Muscle of leg (tissue), 11 donors: ENCODE measurements around the gene SLC12A8. TPM values are rescaled to one million over a fixed set of nuclear protein-coding genes. Genes with fewer than 3 reads are reported as not detected.

Experiments used
- DNase-seq: peaks from one replicate; pipeline ENCODE4 v3.0.0; 2013
- H3K27ac ChIP-seq: one replicate; pipeline ENCODE4 v1.5.1; 2013; ENCODE audit warnings: mild to moderate bottlenecking, low read length, control low read depth
- H3K27me3 ChIP-seq: one replicate; pipeline ENCODE4 v1.6.1; 2013; ENCODE audit warnings: low read length; ENCODE audit not compliant: control insufficient read depth, insufficient read depth
- H3K36me3 ChIP-seq: one replicate; pipeline ENCODE4 v1.6.1; 2013; ENCODE audit warnings: low read length; ENCODE audit not compliant: control insufficient read depth, insufficient read depth
- H3K4me1 ChIP-seq: one replicate; pipeline ENCODE4 v1.6.1; 2013; ENCODE audit warnings: low read length; ENCODE audit not compliant: control insufficient read depth, insufficient read depth
- H3K4me3 ChIP-seq: one replicate; pipeline ENCODE4 v1.5.1; 2013; ENCODE audit warnings: low read length, control low read depth
- H3K9me3 ChIP-seq: replicated peaks from 2 replicates; pipeline ENCODE4 v1.6.1; 2013; ENCODE audit warnings: low read depth, low read length; ENCODE audit not compliant: control insufficient read depth
- WGBS: methylation state at CpG from one replicate; pipeline ENCODE4 v1.1.5; 2013; ENCODE audit warnings: missing lambda C conversion rate; ENCODE audit not compliant: insufficient coverage; 5-methylcytosine and 5-hydroxymethylcytosine counted together
- polyA plus RNA-seq, 8 donors: library from polyadenylated mRNA; unstranded; fragments of 120-200 nt; gene quantifications; one replicate each; pipeline versions ENCODE4 v1.2.1 to v1.2.3, GENCODE V29; 2013; ENCODE audit warnings: inconsistent platforms in 1 of 8, low replicate concordance in 1 of 8; ENCODE audit not compliant: insufficient read length in 8 of 8, insufficient read depth in 1 of 8
- total RNA-seq: library from RNA; stranded (reverse); fragments of 120-200 nt; gene quantifications from one replicate; pipeline ENCODE4 v1.2.4, GENCODE V29; 2013

Gene SLC12A8
- total and polyA plus RNA-seq, 9 donors, result 0.31 to 2.2 (median 0.68) TPM

DNA sequence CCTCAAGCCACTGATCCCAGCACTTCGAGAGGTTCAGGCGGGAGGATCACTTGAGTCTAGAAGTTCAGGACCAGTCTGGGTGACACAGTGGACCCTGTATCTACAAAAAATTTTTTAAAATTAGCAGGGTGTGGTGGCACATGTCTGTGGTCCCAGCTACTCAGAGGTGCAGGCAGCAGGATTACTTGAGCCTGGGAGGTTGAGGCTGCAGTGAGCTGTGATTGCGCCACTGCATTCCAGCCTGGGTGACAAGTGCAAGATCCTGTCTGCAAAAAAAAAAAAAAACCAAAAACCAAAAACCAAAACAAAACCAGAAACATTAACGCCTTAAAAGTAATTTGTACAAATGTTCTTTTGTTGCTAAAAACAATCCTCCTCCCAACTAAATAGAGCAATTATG, 27.9 kb upstream of the SLC12A8 start:
- Histone ChIP-seq H3K4me1 (no peaks in the 10 kb centered on the region), H3K36me3 (no peaks in the 10 kb centered on the region), H3K27me3 (no peaks in the 10 kb centered on the region), H3K27ac (no peak overlapping the region), H3K4me3 (no peak overlapping the region), H3K9me3 (no peaks in the 10 kb centered on the region)
- DNase-seq, result no peak
- 83% methylated on average over 2 of the region's 4 CpGs for WGBS

DNA sequence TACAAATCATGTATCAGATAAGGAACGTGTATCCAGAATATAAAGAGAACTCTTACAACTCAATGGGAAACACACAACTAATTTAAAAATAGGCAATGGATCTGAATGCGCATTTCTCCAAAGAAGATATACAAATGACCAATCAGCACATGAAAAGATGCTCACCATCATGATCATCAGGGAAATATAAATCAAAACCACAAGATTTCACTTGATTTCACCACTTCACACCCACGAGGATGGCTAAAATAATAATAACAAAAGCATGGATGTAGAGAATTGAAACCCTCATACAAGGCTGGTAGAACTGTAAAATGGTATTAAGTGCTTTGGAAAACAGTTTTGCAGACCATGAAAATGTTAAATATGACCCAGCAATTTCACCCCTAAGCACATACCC, 26.7 kb upstream of the SLC12A8 start:
- WGBS, result no CpG with 5 or more reads among the region's 3 CpGs
- H3K27ac ChIP-seq, result no peak overlapping the region
- no peak for DNase-seq
- H3K4me3 ChIP-seq, result no peak overlapping the region
- no peaks in the 10 kb centered on the region for H3K36me3 ChIP-seq
- H3K9me3 ChIP-seq, result no peaks in the 10 kb centered on the region
- no peaks in the 10 kb centered on the region for H3K4me1 ChIP-seq
- no peaks in the 10 kb centered on the region for H3K27me3 ChIP-seq

- Histone ChIP-seq H3K9me3 (no peaks in the 10 kb centered on the region), H3K27ac (no peak overlapping the region), H3K36me3 (no peaks in the 10 kb centered on the region), H3K4me3 (no peak overlapping the region), H3K27me3 (no peaks in the 10 kb centered on the region), H3K4me1 (no peaks in the 10 kb centered on the region)
- no peak for DNase-seq
- no CpG with 5 or more reads among the region's 3 CpGs for WGBS
These were observed 26.2 kb upstream of the SLC12A8 start for GRCh38 chr3:125238759-125239158.

DNA sequence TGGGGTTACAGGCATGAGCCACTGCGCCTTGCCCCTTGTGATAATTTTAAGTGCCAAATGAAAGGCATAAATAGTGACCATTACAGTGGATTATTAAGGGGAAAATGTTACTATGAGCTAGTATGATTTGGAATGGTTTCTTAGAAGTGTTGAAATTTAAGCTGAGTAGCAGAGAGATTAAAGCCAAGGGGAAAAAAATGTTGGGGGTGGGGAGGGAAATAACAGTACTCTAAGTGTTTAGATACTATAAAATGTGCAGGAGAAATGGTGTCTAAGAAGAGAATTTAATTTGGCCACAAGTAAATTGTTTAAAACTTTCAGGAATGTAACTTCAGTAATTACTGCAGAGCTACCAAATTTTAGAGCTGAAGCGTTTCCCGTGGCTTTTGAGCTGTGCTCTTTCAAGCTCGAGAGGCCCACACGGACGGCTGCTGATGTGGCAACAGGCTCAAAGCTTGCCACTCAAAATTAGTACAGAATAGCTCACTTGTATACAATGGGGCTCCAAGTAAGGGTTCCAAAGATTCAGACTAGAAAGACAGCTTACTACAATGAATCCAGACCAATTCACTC, 23.9 kb upstream of the SLC12A8 start:
- H3K36me3 ChIP-seq, result peaks cover 14% of the 10 kb centered on the region
- no peak overlapping the region for H3K4me3 ChIP-seq
- 89% methylated on average over 4 of the region's 6 CpGs for WGBS
- no peak overlapping the region for H3K27ac ChIP-seq
- no peaks in the 10 kb centered on the region for H3K9me3 ChIP-seq
- H3K4me1 ChIP-seq, result no peaks in the 10 kb centered on the region
- H3K27me3 ChIP-seq, result no peaks in the 10 kb centered on the region
- DNase-seq, result no peak

GRCh38 chr3:125234831-125235230, 22.3 kb upstream of the SLC12A8 start:
- H3K36me3 ChIP-seq, result peaks cover 14% of the 10 kb centered on the region
- WGBS, result no CpG with 5 or more reads among the region's 1 CpG

GRCh38 chr3:125232401-125232800, 19.9 kb upstream of the SLC12A8 start:
- no peak for DNase-seq
- H3K27me3 ChIP-seq, result no peaks in the 10 kb centered on the region
- no peak overlapping the region for H3K4me3 ChIP-seq
- peaks cover 16% of the 10 kb centered on the region for H3K36me3 ChIP-seq
- no peaks in the 10 kb centered on the region for H3K4me1 ChIP-seq
- WGBS, result 94% methylated on average over 3 of the region's 3 CpGs
- H3K9me3 ChIP-seq, result no peaks in the 10 kb centered on the region
- H3K27ac ChIP-seq, result no peak overlapping the region

More at GRCh38 chr3:125234831-125235230, 22.3 kb upstream of the SLC12A8 start:
- Histone ChIP-seq H3K27me3 (no peaks in the 10 kb centered on the region), H3K9me3 (no peaks in the 10 kb centered on the region), H3K4me1 (no peaks in the 10 kb centered on the region), H3K27ac (no peak overlapping the region), H3K4me3 (no peak overlapping the region)
- DNase-seq, result no peak

DNA sequence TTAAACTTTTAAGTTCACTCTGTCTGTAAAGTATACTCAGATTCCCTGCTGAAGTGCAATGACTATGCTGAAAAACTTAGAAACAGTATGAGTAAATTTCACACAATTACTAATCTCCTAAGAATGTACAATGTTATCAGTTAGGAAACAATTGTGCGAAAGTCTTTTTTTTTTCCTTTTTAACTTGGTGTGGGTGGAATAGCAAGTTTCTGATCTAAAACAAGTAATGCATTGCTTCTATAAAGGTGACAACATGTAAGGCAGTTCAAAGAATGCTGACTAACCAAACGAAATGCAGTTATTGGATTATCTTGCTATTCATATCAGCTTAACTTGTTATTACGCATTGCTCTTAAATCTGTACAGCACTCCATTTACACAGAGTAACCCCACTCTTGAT, 19.3 kb upstream of the SLC12A8 start:
- Histone ChIP-seq H3K4me3 (no peak overlapping the region), H3K4me1 (no peaks in the 10 kb centered on the region)

DNA sequence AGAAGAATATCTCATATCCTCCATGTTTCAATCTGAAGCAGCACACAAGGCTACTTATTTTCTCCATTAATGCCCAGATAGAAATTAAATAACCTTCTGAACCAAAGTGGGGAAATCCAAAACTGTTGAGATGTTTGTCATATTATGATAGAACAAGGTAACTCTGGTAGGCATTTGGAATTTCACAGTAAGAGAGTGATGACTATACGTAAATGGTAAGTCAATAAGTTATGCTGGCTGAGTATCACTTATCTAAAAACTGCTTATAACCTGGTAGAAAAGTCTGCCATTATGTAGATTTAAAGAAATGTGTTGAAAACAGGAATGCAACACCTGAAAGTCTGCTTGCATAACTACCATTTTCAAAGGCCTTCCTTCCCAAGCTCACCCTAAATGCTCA, 17.2 kb upstream of the SLC12A8 start:
- Histone ChIP-seq H3K4me3 (no peak overlapping the region), H3K36me3 (peaks cover 16% of the 10 kb centered on the region), H3K4me1 (no peaks in the 10 kb centered on the region), H3K27me3 (no peaks in the 10 kb centered on the region), H3K9me3 (no peaks in the 10 kb centered on the region), H3K27ac (no peak overlapping the region)
- DNase-seq, result no peak
- WGBS, result no CpG with 5 or more reads among the region's 1 CpG

More for the DNA sequence above, 19.3 kb upstream of the SLC12A8 start:
- Histone ChIP-seq H3K27ac (no peak overlapping the region), H3K27me3 (no peaks in the 10 kb centered on the region), H3K36me3 (peaks cover 16% of the 10 kb centered on the region), H3K9me3 (no peaks in the 10 kb centered on the region)
- no peak for DNase-seq
- WGBS, result no CpG with 5 or more reads among the region's 3 CpGs

DNA sequence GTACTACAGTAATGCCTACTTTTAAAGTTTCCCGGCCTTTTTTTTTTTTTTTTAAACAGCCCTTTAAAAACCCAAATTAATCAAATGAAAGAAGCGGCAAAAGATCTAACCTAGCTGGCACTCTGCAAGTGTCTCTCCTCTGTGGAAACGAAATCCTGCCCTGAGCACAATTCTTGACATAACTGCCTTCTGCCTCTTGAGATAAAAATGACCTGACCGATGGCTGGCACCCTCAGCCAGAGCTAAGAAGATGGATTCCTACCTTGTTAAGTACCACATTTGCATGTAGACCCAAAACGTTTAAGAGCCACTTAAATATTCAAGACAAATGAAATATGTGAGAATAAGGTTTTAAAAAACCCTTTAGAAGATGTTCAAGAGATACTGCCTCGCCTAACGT, 16.6 kb upstream of the SLC12A8 start:
- Histone ChIP-seq H3K4me3 (no peak overlapping the region), H3K27ac (no peak overlapping the region), H3K4me1 (no peaks in the 10 kb centered on the region), H3K36me3 (peaks cover 16% of the 10 kb centered on the region), H3K27me3 (no peaks in the 10 kb centered on the region), H3K9me3 (no peaks in the 10 kb centered on the region)
- DNase-seq, result no peak
- 87% methylated on average over 3 of the region's 7 CpGs for WGBS

- H3K27me3 ChIP-seq, result no peaks in the 10 kb centered on the region
- no peaks in the 10 kb centered on the region for H3K36me3 ChIP-seq
- WGBS, result no CpG with 5 or more reads among the region's 3 CpGs
- no peak for DNase-seq
- no peak overlapping the region for H3K4me3 ChIP-seq
- no peaks in the 10 kb centered on the region for H3K9me3 ChIP-seq
- no peak overlapping the region for H3K27ac ChIP-seq
- H3K4me1 ChIP-seq, result no peaks in the 10 kb centered on the region
These were observed 9.3 kb upstream of the SLC12A8 start for GRCh38 chr3:125221831-125222230.
